ENCODE measurements around the gene PTK6.
"Not testable (repeated sequence)": the region's sequence is repeated elsewhere in the genome, so short reads cannot be mapped to it uniquely, and the experiment has no call there.

The PTK6 gene

DNA sequence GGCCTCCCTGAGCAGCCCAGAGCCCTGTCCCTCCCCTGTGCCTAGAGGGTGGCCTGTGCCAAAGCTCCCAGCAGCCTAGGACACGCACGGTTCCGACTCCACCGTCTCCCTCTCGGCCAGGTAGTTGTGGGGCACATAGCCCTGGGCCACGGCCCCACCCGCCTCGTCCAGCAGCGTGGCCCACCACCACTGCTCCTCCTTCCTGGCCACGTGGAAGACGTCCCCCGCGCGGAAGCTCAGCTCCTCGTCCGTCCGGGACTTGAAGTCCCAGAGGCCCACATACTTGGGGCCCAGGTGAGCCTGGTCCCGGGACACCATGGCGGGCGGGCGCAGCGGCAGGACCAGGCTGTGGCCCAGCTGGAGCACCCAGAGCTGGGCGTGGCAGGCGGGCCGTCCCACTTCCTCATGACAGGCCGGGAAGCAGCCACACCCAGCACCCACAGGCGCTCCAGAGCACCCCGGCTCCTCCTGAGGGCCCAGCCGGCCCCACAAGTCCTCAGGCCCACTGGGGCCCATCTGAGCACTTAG, at the start of gene PTK6:
Gene PTK6 (minus strand): TSS at position 380 of the 528 bp plus-strand sequence. CDS start 62 bp downstream, at position 318.
- DNase-seq (ENCODE audit: low read depth in 4 of 4, low spot score in 1 of 4): peak in 1 of 4 experiments; percentile 35

DNA sequence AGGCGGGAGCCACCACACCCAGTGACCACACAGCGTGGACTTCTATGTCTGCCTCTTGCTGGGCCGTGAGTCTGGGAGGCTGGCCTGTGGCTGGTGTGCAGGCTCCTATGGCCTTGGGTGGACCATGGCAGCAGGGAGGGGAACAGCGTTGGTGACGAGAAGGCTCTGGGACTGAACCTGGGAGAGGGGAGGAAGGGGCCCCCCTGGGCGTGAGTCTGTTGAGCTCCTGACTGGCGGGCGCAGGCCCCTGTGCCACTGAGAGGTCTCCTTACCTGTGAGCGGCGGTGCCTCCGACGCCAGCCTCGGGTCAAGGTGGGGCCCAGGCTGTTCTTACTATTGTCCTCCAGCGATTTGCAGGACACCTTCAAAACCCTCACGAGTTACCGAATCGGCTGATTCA, 49.6 kb upstream of the PTK6 start:
- no peak for DNase-seq (ENCODE audit: low read depth in 4 of 4, low spot score in 1 of 4)

DNA sequence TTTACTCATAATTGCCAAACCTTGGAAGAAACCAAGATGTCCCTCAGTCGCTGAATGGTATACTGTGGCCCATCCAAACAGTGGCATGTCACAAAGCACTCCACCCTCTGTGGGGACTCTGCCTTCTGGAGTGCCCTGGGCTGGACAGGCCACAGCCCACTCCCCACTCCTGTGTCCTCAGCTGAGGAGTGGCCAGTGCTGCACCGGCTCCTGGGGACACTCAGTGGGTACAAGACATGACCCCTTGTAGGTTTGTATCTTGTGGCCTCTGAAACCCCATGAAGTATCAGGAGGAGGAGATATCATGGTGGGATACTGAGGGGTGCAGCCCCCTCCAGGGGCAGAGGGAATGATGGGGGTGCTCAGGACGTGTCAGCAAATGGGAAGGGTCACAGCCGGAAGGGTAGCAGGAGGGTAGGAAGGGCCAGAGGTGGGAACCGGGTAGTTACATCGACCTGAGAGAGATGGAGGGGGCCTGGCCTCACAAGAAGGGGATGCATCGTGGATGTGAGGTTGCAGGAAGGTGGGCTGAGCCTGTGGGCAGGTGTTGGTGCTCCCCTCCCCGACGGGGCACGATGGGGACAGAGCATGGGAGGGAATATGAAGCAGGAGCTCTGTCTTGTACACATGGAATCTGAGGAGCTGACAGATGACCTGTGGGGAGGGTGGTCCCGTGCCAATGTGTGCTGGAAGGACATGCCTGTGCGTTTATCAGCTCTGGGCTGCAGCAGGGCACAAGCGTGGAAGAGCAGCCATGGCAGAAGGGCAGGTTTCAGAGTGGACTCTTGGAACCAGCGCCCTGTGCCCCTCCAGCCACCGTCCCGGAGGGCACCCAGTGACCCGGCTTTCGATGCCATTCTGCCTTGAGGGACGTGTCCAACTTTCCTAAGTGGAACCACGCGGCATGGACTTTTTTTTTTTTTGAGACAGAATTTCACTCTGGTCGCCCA, 48.7 kb upstream of the PTK6 start:
- no peak for DNase-seq (ENCODE audit: low read depth in 4 of 4, low spot score in 1 of 4)

DNA sequence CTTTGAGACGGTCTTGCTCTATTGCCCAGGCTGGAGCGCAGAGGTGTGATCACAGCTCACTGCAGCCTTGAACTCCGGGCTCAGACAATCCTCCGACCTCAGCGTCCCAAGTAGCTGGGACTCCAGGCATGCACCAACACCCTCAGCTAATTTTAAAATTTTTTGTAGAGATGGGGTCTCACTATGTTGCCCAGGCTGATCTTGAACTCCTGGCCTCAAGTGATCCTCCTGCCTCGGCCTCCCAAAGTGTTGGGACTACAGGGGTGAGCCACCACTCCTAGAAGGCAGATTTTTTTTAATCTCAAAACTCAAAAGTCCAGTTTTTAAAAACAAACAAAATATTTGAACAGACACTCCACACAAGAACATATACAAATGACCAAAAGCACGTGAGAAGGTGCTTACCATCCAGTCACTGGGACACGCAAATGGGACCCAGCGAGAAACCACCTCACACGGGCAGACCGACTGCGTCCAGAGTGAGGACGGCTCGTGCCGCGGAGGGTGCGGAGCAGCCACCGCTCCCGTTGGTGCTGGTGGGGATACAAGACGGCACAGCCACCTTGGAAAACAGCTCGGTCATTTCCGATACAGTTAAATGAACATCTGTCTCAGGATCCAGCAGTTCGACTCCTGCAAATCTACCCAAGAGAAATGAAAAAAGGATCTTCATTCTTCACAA, 45.3 kb upstream of the PTK6 start:
- no peak for DNase-seq (ENCODE audit: low read depth in 4 of 4, low spot score in 1 of 4)

DNA sequence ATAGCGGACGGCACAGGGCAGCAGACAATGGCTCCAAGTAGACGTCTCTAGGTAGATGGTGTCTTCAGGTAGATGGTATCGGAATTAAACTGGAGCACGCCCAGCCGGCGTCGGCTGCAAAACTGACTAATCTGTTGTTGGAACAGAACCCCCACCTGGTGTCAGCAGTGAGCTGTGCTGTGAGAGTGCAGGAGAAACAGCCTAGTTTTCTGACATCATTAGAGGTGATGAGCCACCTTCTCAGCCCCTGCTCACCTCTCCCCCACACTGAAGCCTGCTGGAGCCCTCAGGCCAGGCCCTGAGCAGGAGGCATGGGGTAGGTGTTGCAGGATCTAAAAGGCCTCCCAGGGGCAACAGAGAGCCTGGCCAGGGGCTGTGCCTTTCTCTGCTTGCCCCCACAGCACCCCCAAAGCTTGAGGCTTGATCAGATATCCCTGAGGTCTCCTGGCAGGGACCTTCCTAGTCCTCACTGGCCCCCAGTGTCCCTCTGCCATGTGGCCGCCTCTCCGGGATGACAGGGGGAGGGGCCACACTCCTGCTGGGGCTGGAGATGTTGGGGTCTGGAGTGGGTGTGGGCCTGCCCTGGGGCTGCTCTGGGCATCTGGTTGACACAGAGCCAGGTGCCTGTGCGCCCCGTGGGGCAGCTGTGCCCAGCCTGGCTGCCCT, 43.8 kb upstream of the PTK6 start:
- DNase-seq (ENCODE audit: low read depth in 4 of 4, low spot score in 1 of 4): peak in 3 of 4 experiments; percentile 42 to 52 (median 45)

DNA sequence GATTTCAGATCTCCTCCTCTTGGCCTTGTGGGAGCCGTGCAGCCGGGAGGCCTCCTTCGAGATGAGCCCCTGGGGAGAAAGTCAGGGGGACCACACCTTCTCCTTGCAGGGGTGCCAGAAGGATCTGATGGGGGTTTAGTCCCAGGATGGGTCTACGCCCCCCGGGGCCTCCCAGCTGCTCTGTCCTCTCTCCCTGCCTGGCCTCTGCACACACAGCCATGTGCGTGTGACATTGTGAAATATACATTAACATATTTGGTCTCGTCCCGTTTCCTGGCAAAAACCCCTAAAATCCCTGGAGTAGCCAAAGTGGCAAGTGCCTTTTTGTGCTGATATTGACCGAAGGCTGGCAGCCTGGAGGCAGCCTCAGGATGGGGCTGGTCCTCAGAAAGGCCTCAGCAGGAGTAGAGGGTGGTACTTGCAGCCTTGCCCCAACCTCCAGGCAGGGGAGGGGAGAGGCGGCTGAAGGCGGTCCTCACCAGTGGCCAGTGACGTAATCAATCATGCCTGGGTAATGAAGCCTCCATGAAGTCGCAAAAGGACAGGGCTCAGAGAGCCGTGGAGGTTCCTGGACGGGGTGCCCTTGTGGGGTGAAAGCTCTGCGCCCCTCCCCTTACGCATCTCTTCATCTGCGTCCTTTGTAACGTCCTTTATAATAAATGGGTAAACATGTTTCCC, 42.0 kb upstream of the PTK6 start:
- no peak for DNase-seq (ENCODE audit: low read depth in 4 of 4, low spot score in 1 of 4)

DNA sequence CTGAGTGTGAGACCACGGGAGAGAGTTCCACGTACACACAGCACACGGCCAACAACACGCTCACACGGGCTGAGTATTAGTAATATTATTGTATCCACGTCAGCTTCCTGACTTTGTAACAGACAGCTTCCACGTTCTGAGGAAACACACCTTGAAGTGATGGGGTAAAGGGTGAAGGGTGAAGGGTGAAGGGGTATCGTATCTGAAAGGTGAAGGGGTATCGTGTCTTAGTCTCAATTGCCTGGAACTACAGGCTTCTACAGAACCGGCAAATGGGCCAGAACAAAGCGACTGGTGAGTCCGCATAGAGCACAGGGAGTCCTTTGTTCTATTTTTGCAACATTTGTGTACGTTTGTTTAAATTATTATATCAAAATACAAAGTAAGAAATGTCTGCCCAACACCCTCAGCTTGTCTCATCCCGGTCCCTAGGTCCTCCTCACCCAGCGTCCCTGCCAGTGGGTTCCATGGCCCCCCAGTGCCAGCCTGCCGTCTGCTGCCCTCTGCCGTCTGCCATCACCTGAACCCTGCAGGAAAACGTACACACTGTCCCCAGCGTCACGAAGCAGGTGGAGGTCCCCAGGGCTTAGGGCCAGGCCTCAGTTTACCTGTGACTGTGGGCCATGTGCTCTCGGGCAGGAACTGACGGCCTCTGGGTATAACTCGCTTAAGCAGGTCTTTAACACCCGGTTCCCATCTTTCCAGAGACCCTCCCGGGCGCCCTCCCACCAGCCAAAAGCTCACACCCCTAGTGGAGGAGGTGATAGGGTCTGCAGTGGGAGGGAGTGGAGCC, 41.2 kb upstream of the PTK6 start:
- DNase-seq (ENCODE audit: low read depth in 4 of 4, low spot score in 1 of 4): no peak

DNA sequence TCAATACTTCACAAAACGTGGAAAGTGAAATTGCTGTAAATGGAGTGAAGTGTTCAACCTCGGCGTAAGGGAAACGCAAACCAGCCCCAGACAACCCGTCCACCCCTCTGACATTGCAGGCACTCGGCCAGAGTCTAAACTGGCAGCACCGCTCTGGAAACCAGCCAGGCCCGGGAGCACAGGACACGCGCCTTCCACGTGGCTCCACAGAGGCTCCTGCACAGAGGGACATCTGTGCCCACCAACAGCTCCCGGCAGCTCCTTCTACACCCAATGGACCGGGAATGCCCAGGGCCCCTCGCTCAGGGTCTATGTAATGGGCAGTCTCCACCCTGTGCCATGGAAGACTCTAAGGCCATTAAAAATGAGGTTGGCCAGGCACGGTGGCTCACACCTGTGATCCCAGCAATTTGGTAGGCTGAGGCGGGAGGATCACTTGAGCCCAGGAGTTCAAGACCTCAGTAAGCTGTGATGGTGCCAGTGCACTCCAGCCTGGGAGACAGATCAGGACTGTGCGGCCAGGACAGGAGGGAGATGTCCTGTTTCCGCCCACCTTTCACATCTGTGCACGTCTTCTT, 40.2 kb upstream of the PTK6 start:
- DNase-seq (ENCODE audit: low read depth in 4 of 4, low spot score in 1 of 4): no peak

DNA sequence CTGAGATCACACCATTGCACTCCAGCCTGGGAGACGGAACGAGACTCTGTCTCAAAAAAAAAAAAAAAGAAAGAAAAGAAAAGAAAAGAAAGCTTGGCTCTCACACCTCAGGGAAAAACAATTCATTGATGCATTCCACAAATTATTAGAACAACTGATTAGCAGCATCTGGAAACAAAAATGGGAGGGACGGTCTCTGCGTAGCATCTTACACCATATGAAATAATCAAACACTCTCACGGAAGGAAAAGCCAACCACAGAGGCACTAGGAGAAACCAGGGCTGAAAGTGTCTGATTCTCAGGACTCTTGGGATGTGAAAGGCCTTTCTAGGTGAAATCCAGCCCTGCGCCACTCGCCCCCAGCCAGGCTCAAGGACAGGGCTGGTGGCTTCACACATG, 39.1 kb upstream of the PTK6 start:
- DNase-seq (ENCODE audit: low read depth in 4 of 4, low spot score in 1 of 4): no peak

DNA sequence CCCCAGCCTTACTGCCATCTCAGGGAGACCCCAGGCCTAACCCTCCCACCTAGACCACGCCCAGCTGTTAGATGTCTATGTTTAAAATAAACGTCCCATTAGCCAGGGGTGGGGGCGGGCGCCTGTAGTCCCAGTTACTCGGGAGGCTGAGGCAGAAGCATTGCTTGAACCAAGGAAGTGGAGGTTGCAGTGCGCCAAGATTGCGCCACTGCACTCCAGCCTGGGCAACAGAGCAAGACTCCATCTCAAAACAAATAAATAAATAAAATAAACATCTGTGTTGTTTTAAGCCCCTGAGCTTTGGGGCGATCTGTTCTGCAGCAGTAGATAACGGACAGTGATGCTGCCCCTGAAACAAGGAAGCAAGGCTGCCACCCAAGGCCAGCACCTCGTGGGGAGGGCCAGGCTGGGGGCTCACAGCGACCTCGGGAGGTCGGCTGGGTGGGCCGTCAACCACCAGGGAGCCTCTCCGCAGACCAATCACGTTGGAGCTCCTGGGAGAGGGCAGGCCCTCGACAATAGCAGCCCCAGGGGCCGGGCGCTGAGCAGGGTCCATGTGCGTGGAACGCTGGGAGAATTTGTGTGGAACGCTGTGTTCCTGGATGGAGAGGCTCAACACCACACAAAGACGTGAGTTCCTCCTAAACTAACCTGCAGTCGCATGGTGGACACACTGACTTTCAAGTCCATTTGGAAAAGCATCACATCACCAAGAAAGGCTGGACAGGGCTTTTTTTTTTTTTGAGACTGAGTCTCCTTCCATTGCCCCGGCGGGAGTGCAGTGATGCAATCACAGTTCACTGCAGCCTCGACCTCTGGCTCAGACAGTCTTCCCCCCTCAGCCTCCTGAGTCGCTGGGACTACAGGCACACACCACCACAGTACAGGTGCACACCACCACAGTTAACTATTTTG, 37.9 kb upstream of the PTK6 start:
- no peak for DNase-seq (ENCODE audit: low read depth in 4 of 4, low spot score in 1 of 4)

DNA sequence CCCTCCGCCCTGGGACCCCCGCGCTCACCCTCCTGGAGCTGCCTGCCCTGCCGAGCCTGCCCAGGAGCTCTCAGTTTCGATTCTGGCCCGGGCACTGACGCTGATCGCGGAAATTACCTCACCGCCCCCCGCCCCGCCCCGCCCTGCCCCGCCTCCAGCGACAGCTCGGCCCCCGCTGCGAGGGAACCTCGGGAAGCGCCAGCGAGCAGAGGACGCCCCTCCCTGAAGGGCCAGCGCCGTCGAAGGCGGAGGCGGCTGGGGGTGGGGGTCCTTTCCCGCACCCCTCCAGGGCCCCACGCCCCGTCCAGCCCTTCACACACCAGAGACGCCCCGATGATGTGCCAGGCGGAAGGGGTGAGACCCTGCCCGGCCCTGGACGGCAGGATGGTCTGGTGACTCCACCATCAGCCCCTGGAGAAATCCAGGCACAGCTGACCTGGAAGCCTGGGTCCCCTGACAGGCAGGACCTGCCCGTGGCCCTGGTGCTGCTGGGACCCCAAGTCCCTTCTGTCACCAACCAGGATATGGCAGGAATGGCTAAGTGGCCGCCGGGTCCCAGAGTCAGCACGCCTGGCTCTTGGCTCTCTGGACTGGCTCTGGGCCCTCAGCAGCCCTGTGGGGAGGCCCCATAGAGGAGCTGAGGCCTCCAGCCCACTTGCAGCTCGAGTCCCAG, 37.1 kb upstream of the PTK6 start, which contains the start of gene HELZ2:
Gene HELZ2 (minus strand): TSS at position 84 of the 673 bp plus-strand sequence. CDS start 1,854 bp downstream, outside the sequence.
- DNase-seq (ENCODE audit: low read depth in 4 of 4, low spot score in 1 of 4): peak in 2 of 4 experiments; percentile 25 to 27

DNA sequence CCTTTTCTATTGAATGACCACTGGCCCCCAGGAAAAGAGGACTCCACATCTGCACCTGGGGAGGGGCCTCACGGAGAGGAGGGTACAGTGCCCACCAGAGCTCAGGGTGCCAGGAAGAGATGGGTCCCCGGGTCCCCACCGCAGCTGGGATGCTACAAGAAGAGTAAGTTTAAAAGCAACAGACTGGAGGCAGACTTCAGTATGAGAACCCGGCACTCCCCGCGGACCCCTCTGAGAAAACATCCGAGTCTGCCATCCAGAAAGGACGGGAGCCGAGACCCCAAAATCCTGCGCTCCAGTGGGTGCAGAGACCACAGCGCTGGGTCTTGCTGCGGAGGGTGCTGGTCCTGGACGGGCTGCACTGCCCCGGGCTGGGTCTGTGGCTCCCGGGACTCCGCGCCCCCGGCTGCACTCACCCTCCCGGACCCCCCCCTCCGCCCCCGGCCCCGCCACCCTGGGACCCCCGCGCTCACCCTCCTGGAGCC, 36.5 kb upstream of the PTK6 start:
- no peak for DNase-seq (ENCODE audit: low read depth in 4 of 4, low spot score in 1 of 4)

DNA sequence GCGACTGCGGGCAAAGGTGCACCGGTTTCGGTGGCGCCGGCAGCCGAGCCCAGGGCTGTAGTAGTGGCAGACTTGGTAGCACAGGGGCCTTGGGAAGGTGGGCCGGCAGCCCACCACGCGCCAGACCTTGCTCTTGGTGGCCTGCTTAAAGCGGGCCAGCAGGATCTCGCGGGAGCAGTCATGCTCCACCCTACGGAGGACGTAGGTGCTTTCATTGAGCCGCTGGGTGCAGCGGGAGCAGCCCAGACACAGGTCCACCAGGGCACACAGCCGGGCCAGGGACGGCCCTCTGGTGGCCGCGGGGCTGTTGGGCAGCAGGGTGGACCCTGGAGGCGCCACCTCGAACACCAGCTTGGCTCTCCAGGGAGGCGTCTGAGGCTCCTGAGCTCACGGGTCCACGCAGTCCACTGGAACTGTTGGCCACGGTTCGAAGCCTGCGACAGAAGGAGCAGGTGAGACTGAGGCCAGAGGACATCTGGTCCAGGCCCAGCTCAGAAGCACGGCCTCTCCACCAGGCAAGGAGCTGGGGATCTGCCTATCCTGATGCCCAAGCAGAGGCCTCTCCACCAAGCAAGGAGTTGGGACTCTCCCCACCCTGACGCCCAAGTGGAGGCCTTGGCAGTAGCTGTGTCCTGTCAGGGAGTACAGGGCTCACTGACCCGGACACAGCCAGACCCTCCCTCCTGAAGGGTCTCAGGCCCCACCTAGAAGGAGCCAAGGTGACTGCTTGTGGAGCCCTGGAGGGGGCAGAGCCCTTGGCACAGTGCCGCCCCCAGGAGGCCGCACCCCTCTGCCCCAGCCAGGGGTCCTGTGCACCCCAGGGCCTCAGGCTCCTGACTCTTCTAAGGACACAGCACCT, 35.8 kb upstream of the PTK6 start:
- no peak for DNase-seq (ENCODE audit: low read depth in 4 of 4, low spot score in 1 of 4)

DNA sequence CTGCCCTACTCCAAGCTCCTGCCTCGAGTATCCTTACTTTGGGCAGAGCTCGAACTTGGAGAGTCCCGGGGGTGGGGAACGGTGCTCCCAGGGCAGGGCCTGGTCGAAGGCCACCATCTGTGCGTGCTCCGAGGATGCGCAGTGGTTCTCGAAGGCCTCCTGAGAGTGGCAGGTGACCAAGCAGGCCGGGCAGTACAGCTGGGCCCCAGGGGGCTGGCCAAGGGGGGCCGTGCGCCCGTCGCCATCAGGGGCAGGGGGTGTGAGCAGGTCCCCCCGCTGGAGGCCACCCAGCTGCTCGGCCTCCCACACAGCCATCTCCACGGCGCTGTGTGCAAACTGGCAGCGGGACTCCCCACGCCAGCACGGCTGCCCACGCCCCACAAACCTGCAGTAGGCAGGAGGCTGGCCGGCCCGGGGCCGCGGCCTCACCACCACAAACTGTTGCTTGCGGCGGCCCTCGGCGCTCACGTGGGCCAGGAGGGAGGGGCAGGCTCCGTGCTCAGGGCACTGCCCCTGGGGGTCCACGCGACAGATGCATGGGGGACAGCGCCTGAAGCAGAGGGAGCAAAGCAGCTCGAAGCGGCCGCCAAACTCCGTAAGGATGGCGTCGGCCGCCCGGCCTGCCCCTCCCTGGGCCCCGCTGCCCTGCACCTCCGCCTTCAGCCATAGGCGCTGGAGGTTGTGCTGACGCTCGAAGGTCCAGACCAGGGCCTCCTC, 35.1 kb upstream of the PTK6 start:
- no peak for DNase-seq (ENCODE audit: low read depth in 4 of 4, low spot score in 1 of 4)

DNA sequence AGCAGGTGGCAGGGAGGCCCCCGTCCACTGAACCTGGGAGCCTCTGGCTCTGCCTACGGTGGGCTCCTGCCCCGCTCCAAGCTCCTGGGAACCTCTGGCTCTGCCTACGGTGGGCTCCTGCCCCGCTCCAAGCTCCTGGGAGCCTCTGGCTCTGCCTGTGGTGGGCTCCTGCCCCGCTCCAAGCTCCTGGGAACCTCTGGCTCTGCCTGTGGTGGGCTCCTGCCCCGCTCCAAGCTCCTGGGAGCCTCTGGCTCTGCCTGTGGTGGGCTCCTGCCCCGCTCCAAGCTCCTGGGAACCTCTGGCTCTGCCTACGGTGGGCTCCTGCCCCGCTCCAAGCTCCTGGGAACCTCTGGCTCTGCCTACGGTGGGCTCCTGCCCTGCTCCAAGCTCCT, 33.9 kb upstream of the PTK6 start:
- DNase-seq (ENCODE audit: low read depth in 4 of 4, low spot score in 1 of 4): not testable (repeated sequence)
